Hematopoietic multipotent progenitor cell treated with erythropoietin and hydrocortisone succinate and interleukin-3 and kit ligand, for 15 days (in vitro differentiated cells): ENCODE data around the gene RPLP2.

Experiments used
- DNase-seq: peaks from one replicate; pipeline ENCODE4 v3.0.0-alpha.2; 2015; ENCODE audit warnings: low spot score

Gene RPLP2

DNA sequence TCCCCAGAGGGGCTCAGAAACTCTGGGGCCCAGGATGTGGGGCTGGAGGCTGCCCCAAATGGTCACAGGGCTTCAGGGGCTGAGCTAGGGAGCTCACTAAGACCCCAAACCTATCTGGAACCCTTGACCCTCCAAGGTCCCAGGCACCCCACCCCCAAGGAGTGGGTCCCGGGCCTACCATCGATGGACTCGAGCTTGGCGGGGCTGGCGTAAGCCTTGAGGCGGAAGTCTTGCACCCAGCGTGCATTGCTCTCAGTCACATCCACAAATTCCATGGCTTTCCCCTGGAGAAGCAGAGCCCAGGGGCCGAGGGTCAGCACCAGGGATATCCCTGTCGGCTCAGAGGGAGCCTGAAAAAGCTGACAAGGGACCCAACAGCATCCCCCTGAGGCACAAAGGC lies 35.9 kb upstream of the RPLP2 start:
- DNase-seq: no peak

GRCh38 chr11:774873-775592 lies 34.7 kb upstream of the RPLP2 start:
- no peak for DNase-seq

DNA sequence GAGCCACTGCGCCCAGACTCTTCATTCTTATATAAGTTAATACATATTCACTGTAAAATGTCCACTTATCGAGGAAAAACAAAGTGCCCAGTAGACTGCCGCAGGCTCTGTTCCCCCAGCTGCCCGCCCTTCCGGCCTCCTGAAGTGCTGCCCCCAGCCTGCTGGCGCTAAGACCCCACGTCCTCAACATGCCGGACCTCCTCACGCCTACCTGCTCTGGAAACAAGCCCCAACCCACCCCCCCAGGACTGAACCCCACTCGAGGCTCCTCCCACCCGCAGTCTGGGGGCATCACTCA lies 33.6 kb upstream of the RPLP2 start:
- no peak for DNase-seq

- peak; percentile 23 for DNase-seq
Measured at GRCh38 chr11:776561-777287, 33.0 kb upstream of the RPLP2 start.

GRCh38 chr11:777288-778255 lies 32.2 kb upstream of the RPLP2 start, which contains the start of gene GATD1:
TSS of gene GATD1 (minus strand) at chr11:777487. CDS start at chr11:777462, 25 bp downstream.
- peak; percentile 93 for DNase-seq

- no peak for DNase-seq
Measured at GRCh38 chr11:778976-779954, 30.5 kb upstream of the RPLP2 start.

DNA sequence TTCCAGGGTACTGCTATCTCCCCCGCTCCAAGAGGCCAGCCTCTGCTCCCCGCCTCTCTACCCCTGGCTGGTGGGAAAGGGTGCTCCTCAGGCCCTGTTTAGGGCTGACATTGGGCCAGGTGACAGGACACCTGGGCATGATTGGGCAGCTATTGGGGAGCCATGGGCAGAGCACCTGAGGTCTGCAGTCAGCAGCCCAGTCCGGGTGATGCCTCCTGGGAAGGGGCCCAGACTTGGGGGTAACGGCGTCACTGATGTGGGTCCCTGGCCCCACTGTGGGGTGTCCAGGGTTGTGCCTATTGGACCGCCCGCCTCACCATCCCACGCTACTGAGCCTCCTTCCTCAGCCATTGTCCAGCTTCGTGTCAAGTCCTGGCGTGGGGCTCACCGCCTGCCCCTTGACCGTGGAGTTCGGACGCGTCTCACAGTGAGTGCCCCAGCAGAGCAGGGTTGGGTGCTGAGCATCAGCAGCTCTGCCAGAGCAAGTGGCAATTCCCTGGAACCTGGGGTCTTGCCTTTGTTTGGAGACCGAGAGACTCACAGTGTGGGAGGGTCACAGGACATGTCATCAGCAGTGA lies 29.7 kb upstream of the RPLP2 start:
- DNase-seq: no peak

GRCh38 chr11:782264-783174 lies 27.2 kb upstream of the RPLP2 start:
- no peak for DNase-seq

- peak; percentile 40 for DNase-seq
Measured at GRCh38 chr11:783581-784015, 26.2 kb upstream of the RPLP2 start.

DNA sequence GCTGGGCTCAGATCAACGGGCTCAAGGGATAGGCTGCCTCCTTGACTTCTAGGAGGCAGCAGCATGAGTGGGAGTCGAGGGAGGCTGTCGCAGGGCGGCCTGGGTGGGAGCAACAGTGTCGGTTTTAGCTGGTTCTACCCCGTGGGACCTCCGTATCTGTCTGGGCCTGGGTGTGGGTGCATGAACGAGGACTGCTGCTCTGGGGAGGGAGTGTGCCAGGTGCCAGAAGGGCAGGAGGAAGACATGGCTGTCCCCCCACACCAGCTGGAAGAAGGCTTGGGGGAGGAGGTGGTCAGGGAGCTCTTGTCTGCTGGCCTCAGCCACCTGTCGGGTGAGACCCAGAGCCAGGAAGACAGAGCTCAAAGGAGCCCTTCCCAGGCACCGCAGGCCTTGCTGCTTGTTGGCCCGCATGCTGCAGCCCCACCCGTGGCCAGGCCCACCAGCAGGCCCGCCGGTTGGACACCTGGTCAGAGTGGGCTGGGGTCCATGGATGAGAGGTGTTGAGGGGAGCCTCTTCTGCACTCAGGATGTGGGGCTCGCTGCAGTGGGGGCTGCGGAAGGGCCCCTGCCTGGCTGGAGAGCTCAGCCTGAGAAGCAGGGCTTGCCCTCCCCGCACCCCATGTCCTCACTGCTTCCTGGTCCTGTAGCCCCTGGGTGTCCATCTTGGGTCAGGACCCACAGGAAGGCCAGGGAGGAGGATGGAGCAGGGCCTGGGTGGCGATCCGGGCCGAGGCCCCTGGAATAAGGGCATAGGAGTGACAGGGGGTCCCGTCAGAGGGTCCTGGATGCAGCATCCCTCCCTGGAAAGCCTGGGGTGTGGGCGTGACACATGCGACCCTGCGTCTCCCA lies 23.3 kb upstream of the RPLP2 start:
- DNase-seq: no peak

DNA sequence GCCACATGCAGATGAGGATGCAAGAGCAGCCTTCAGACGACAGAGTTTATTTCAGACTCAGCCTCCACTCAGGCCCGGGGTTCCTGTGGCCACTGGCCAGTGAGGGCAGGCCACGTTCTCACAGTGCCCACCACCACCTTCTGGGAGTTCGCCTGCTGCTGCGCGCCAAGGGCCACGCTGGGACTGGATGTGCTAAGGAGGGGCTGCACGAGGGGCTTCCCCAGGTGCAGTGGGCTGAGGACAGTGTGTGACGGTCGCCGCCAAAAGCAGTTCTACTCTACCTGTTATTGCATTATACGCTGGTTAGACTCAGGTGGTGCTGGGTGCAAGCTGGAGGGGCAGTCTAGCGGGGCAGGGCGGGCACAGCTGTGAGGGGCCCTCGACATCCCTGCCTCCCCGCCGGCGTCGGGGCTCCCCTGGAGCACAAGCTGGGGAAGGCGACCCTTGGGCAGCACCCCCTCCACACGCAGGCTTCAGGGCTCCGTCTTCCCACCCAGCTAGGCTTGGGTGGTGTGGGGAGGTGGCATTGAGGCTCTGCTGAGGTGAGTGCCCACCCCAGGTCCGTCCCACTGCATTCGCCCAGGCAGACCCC lies 22.6 kb upstream of the RPLP2 start:
- no peak for DNase-seq

GRCh38 chr11:788009-788640 lies 21.6 kb upstream of the RPLP2 start:
- DNase-seq: no peak

- no peak for DNase-seq
Measured at GRCh38 chr11:788953-789940, 20.5 kb upstream of the RPLP2 start.

DNA sequence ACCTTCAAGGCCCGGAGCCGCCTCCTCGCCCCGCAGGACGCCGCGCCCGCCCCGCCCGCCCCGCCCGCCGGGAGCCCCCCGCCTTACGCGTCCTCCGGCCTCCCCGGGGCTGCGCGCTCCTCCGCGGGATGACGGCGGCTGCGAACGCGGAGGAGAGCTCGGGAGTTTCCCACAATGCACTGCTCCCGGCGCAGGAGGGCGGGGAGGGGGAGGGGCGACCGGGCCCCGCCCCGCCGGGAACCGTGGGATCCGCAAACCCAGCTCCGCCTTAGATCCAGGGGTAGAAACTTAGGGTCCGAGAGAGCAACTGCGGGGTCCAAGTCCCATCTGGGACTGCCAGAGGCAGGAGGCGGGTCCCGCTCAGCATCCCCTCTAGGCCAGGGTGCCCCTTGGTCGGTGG lies 19.8 kb upstream of the RPLP2 start, which contains the start of gene CEND1:
TSS of gene CEND1 (minus strand) at position 148 of the 400 bp plus-strand sequence. CDS start 1,514 bp downstream, outside the sequence.
- DNase-seq: no peak

GRCh38 chr11:790721-791564 lies 18.8 kb upstream of the RPLP2 start:
- DNase-seq: no peak
